Vagina (tissue), 2 donors: ENCODE results near the gene INPP4B. TPM values are rescaled to one million over a fixed set of nuclear protein-coding genes. Genes with fewer than 3 reads are reported as not detected.

Experiments used
- DNase-seq, 2 donors: peaks; one replicate each; pipeline ENCODE4 v3.0.0-alpha.2; 2017; ENCODE audit errors: extremely low spot score in 2 of 2
- H3K27ac ChIP-seq: fragments of 200-600 bp; sonication (generic); one replicate; pipeline ENCODE4 v1.5.1; 2019
- H3K27me3 ChIP-seq: fragments of 200-600 bp; sonication (generic); one replicate; pipeline ENCODE4 v1.5.1; 2019
- H3K36me3 ChIP-seq, 2 donors: fragments of 200-600 bp; sonication (generic); one replicate each; pipeline ENCODE4 v1.5.1; 2017 to 2019
- H3K4me1 ChIP-seq: fragments of 200-600 bp; sonication (generic); one replicate; pipeline ENCODE4 v1.5.1; 2019
- H3K4me3 ChIP-seq, 2 donors: fragments of 200-600 bp; sonication (generic); 1 replicate in 1 of 2; 2 replicates in 1 of 2; pipeline ENCODE4 v1.5.1; 2016 to 2019
- H3K9me3 ChIP-seq: fragments of 200-600 bp; sonication (generic); one replicate; pipeline ENCODE4 v1.5.1; 2019
- CTCF ChIP-seq, 3 experiments: fragments of 450-650 bp in 2 of 3; fragments of 200-600 bp in 1 of 3; sonication (generic) in 1 of 3; IDR thresholded peaks; one replicate each; pipeline ENCODE4 v1.5.1; 2017 to 2019; ENCODE audit warnings: antibody characterized with exemption in 3 of 3, mild to moderate bottlenecking in 2 of 3, moderate library complexity in 2 of 3
- POLR2A ChIP-seq, 2 donors: fragments of 450-650 bp; IDR thresholded peaks; one replicate each; pipeline ENCODE4 v1.6.1; 2017; ENCODE audit warnings: antibody characterized with exemption in 2 of 2, mild to moderate bottlenecking in 2 of 2, moderate library complexity in 2 of 2
- POLR2AphosphoS5 ChIP-seq, 2 donors: sonication (generic); formaldehyde crosslinking; IDR thresholded peaks; one replicate each; pipeline ENCODE4 v1.9.0; 2017; ENCODE audit warnings: antibody characterized with exemption in 2 of 2, mild to moderate bottlenecking in 2 of 2, low read depth in 1 of 2; ENCODE audit not compliant: insufficient read depth in 1 of 2
- intact Hi-C: fragments of 100-400 bp; cut with DNase I; formaldehyde crosslinking; loops from one replicate; pipeline ENCODE4 v1.15.1; 2023
- total RNA-seq: library from RNA; depleted of rRNA; stranded (reverse); fragments of >200 nt; gene quantifications from one replicate; pipeline ENCODE4 v1.2.3, GENCODE V29; 2016

The INPP4B gene
- total RNA-seq, 1 donor from 2014 or later = 21.1 TPM

GRCh38 chr4:142021181-142021580 lies 824.9 kb downstream of the INPP4B start:
- Histone ChIP-seq H3K9me3 (no peaks in the 10 kb centered on the region), H3K4me3 (no peak overlapping the region), H3K4me1 (no peaks in the 10 kb centered on the region), H3K27ac (no peak overlapping the region), H3K36me3 (no peaks in the 10 kb centered on the region), H3K27me3 (no peaks in the 10 kb centered on the region)
- no peak for DNase-seq
- TF ChIP-seq POLR2A (IDR thresholded peaks at IDR 0.05) (no peak), POLR2AphosphoS5 (IDR thresholded peaks at IDR 0.05; ENCODE audit: insufficient read depth in 1 of 2, low read depth in 1 of 2) (no peak), CTCF (IDR thresholded peaks at IDR 0.05) (no peak)
- intact Hi-C loops = no loop called here

GRCh38 chr4:142016031-142016430 lies 830.1 kb downstream of the INPP4B start:
- TF ChIP-seq POLR2AphosphoS5 (IDR thresholded peaks at IDR 0.05; ENCODE audit: insufficient read depth in 1 of 2, low read depth in 1 of 2) (no peak), CTCF (IDR thresholded peaks at IDR 0.05) (no peak), POLR2A (IDR thresholded peaks at IDR 0.05) (no peak)
- intact Hi-C loops = no loop called here
- no peak overlapping the region for H3K4me3 ChIP-seq

GRCh38 chr4:142009751-142010150 lies 836.4 kb downstream of the INPP4B start:
- intact Hi-C loops = no loop called here
- TF ChIP-seq CTCF (IDR thresholded peaks at IDR 0.05) (no peak), POLR2A (IDR thresholded peaks at IDR 0.05) (no peak), POLR2AphosphoS5 (IDR thresholded peaks at IDR 0.05; ENCODE audit: insufficient read depth in 1 of 2, low read depth in 1 of 2) (no peak)

More at GRCh38 chr4:142016031-142016430, 830.1 kb downstream of the INPP4B start:
- Histone ChIP-seq H3K4me1 (no peaks in the 10 kb centered on the region), H3K9me3 (no peaks in the 10 kb centered on the region), H3K36me3 (no peaks in the 10 kb centered on the region), H3K27ac (no peak overlapping the region), H3K27me3 (no peaks in the 10 kb centered on the region)
- no peak for DNase-seq

GRCh38 chr4:142005519-142005918 lies 840.6 kb downstream of the INPP4B start:
- no peak overlapping the region for H3K27ac ChIP-seq
- no peaks in the 10 kb centered on the region for H3K4me1 ChIP-seq
- H3K9me3 ChIP-seq = no peaks in the 10 kb centered on the region
- no peak overlapping the region for H3K4me3 ChIP-seq
- TF ChIP-seq POLR2AphosphoS5 (IDR thresholded peaks at IDR 0.05; ENCODE audit: insufficient read depth in 1 of 2, low read depth in 1 of 2) = no peak
- no peak for TF ChIP-seq CTCF (IDR thresholded peaks at IDR 0.05)
- no peak for TF ChIP-seq POLR2A (IDR thresholded peaks at IDR 0.05)
- H3K36me3 ChIP-seq = no peaks in the 10 kb centered on the region
- intact Hi-C loops = no loop called here
- no peak for DNase-seq
- no peaks in the 10 kb centered on the region for H3K27me3 ChIP-seq

More at GRCh38 chr4:142009751-142010150, 836.4 kb downstream of the INPP4B start:
- H3K36me3 ChIP-seq = no peaks in the 10 kb centered on the region
- no peaks in the 10 kb centered on the region for H3K27me3 ChIP-seq
- no peaks in the 10 kb centered on the region for H3K4me1 ChIP-seq
- no peak for DNase-seq
- H3K4me3 ChIP-seq = no peak overlapping the region
- no peak overlapping the region for H3K27ac ChIP-seq
- H3K9me3 ChIP-seq = no peaks in the 10 kb centered on the region

GRCh38 chr4:141999446-142000143 lies 846.5 kb downstream of the INPP4B start:
- no peaks in the 10 kb centered on the region for H3K36me3 ChIP-seq
- no peaks in the 10 kb centered on the region for H3K9me3 ChIP-seq
- TF ChIP-seq POLR2AphosphoS5 (IDR thresholded peaks at IDR 0.05; ENCODE audit: insufficient read depth in 1 of 2, low read depth in 1 of 2) = no peak
- no peak for TF ChIP-seq CTCF (IDR thresholded peaks at IDR 0.05)
- no peak for TF ChIP-seq POLR2A (IDR thresholded peaks at IDR 0.05)
- H3K4me3 ChIP-seq = no peak overlapping the region
- H3K4me1 ChIP-seq = no peaks in the 10 kb centered on the region
- no peaks in the 10 kb centered on the region for H3K27me3 ChIP-seq
- intact Hi-C loops = no loop called here
- no peak for DNase-seq
- H3K27ac ChIP-seq = no peak overlapping the region
